Stimulated activated CD4-positive, alpha-beta T cell treated with anti-CD3 and anti-CD28 coated beads, Interleukin-4, amount 100 ng/mL, for 48 hours (primary cell): ENCODE results near the gene GSK3B.

Experiments used
- DNase-seq, 2 donors: peaks; one replicate each; pipeline ENCODE4 v3.0.0-alpha.2; 2020; ENCODE audit warnings: low read depth in 2 of 2

Gene GSK3B

GRCh38 chr3:119781330-119782198, 312.7 kb downstream of the GSK3B start, which contains the start of gene NR1I2:
Gene NR1I2, plus strand, starts transcription at chr3:119782101.
- DNase-seq, result no peak

GRCh38 chr3:119779731-119780383, 314.4 kb downstream of the GSK3B start:
- DNase-seq, result no peak

- no peak for DNase-seq
These were observed 315.4 kb downstream of the GSK3B start for GRCh38 chr3:119778811-119779210.

GRCh38 chr3:119778176-119778575, 316.1 kb downstream of the GSK3B start:
- DNase-seq, result no peak

GRCh38 chr3:119776304-119776703, 317.9 kb downstream of the GSK3B start:
- DNase-seq, result no peak

- no peak for DNase-seq
These were observed 319.8 kb downstream of the GSK3B start for GRCh38 chr3:119774444-119774843.
